ENCODE results near the gene GZMM.

GRCh38 chr19:517721-518597 is 25.9 kb upstream of the GZMM start:
- TF ChIP-seq CTCF (IDR thresholded peaks at IDR 0.05 in 8 of 11, conservative IDR thresholded peaks at IDR 0.05 in 3 of 11) (no peak), POLR2A (IDR thresholded peaks at IDR 0.05) (no peak), POLR2AphosphoS5 (IDR thresholded peaks at IDR 0.05) (no peak)

All from spleen (tissue), 7 donors.